C4-2B (cell line): Measurements from ENCODE around the gene CRYBB1.

Source experiments
- ZFX ChIP-seq: fragments of 450-650 bp; IDR thresholded peaks from 2 replicates; pipeline ENCODE4 v1.6.1; 2017
- TF ChIP-seq, protein P1 (sequence below): fragments of 450-650 bp; conservative IDR thresholded peaks from 2 replicates; pipeline ENCODE4 v1.5.1; 2017; ENCODE audit warnings: mild to moderate bottlenecking

DNA sequence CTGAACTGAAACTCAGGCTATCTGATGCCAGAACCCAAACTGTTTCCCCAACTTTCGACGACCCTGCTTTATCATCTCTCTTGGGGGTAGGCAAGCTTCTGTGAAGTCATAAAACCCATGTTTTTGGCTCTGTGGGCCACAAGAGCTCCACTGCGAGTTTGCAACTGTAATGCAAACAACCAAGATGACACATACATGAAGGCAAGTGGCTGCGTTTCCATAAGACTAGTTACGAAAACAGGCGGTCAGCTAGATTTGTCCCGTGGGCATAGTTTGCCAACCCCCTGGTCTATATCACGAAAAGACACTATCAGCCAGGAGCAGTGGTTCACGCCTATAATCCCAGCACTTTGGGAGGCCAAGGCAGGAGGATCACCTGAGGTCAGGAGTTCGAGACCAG is 65.4 kb downstream of the CRYBB1 start:
- TF ChIP-seq, protein P1, sequence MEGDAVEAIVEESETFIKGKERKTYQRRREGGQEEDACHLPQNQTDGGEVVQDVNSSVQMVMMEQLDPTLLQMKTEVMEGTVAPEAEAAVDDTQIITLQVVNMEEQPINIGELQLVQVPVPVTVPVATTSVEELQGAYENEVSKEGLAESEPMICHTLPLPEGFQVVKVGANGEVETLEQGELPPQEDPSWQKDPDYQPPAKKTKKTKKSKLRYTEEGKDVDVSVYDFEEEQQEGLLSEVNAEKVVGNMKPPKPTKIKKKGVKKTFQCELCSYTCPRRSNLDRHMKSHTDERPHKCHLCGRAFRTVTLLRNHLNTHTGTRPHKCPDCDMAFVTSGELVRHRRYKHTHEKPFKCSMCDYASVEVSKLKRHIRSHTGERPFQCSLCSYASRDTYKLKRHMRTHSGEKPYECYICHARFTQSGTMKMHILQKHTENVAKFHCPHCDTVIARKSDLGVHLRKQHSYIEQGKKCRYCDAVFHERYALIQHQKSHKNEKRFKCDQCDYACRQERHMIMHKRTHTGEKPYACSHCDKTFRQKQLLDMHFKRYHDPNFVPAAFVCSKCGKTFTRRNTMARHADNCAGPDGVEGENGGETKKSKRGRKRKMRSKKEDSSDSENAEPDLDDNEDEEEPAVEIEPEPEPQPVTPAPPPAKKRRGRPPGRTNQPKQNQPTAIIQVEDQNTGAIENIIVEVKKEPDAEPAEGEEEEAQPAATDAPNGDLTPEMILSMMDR, result no peak
- no peak for TF ChIP-seq ZFX
